RPMI7951 (cell line): Measurements from ENCODE around the gene ODAD3. TPM values are rescaled to one million over a fixed set of nuclear protein-coding genes. Genes with fewer than 3 reads are reported as not detected.
"Not testable (repeated sequence)": the region's sequence is repeated elsewhere in the genome, so short reads cannot be mapped to it uniquely, and the experiment has no call there.

ENCODE experiments used
- DNase-seq: peaks from one replicate; pipeline ENCODE4 v3.0.0-alpha.2; 2012; ENCODE audit warnings: low read depth
- total RNA-seq: library from RNA; depleted of rRNA; stranded (reverse); fragments of >200 nt; shearing (Covaris generic); gene quantifications from 2 replicates; pipeline ENCODE4 v1.2.3, GENCODE V29; 2014

ODAD3 gene
- total RNA-seq, 1 experiment from 2014 or later, result 2.3 TPM

DNA sequence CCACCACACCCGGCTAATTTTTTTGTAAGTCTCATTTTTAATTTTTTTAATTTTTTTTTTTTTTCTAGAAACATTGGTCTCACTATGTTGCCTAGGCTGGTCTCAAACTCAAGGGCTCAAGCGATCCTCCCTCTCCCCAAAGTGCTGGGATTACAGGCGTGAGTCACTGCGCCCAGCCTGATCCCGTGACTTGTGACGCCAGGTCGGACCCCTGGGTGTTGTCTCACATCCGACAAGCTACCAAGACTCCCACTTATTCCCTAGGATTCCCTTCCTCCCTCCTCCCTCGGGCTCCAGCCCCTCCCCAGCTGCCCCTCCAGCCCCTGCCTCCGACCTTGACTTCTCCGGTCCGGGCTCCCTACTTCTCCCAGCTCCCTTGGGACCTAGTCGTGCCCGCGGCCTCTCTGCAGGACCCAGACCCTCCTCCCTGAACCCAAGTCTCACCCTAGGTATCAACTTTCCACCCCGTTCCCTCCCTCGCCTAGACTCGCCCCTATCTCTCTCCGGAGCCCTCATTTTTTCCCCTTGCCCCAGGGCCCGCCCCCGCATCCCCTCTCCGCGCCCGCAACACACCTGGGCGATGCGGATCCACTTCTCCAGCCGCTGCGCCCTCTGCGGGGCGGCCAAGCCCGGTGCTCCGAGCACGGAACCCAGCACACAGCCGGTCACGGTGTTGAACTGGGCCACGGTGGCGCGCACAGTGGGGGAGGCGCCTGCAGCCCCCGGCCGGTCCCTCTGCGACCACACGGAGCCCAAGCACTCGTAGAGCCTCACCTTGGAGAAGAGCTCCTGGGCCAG is 28.9 kb downstream of the ODAD3 start:
- DNase-seq, result no peak

DNA sequence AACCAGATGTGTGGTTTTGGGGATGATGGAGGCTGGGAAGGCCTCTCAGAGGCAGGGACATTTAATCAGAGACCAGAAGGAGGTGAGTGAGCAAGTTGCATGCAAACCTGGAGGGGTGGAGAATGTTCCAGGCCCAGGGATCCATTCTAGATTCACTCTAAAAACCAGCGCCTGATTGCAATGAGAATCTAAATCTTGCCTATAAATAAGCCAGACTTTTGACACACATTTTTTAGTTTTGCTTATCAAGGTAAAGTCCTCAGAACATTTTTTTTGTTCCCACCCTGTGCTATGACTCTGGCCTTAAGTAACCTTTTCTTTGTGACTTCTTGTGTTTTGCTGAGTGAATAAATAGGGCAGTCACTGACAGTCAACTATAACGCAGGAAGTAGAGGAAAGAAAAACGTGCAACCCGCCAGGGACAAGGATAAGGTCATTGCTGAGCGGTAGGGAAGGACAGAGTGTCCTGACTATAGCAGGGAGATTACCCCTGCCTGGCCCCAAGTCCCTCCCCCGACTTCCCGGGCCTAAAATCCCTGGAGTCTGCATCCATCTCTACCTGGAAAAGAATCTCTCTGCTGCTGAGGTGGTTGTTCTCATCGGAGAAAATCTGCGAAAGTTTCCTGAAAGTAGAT is 30.2 kb downstream of the ODAD3 start:
- no peak for DNase-seq

- no peak for DNase-seq
Observed at GRCh38 chr19:11401808-11402543, 32.9 kb downstream of the ODAD3 start.

DNA sequence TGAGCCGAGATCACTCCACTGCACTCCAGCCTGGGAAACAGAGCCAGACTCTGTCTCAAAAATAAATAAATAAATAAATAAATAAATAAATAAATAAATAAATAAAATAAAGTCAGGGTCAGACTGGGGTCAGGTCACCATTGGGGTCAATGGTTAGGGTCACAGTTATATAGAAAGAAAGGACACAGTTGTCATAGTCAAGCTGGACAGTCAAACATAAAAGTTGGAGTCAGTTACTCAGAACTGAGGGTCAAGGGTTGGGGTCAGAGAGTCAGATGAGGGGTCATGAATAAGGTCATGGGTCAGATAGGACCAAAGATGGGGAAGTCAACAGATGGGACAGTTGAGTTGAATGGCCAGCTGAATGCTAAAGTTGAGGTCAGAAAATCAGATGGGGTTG is 34.1 kb downstream of the ODAD3 start:
- no peak for DNase-seq

DNA sequence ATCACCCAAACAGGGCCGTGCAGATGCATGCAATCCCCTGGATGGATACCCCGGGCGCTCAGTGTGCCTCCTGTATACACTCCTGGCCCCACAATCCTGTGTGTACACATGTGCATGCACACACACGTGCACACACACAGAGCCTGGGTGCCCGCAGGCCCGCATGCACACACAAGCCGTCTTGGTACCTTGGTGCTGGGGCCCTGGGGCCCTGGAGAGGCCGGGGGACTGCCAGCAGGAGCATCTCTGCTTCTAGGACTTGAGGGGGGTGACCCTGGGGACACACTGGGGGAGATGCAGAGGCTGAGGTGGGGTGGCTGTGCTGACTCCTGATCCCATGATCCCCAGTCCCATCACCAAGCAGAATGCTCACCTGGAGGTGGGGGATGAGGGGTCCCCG is 35.3 kb downstream of the ODAD3 start:
- DNase-seq, result no peak

DNA sequence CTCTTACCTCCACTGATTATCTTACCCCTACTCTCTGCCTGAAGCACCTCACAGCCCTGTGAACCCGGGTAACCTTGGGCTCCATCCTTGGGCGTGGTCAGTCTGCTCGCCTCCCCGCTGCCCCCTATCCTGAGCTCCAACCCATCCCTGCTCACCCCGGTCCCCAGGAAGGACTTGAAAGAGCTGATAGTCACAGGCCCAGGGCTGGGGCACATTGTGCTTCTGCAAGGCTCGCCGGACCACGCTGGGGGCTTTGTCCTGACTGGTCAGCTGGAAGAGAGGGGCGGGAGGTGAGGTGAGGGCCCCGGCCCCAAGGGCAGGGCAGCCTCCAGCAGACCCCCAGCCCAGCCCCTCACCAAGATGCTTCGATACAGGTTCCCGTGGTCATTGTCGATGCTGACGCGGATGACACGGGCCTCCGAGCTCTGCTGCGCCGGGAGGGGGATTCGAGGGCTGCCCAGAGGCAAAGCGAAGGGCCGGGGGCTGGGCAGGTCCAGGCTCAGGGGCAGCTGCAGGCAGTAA is 37.8 kb downstream of the ODAD3 start:
- no peak for DNase-seq

DNA sequence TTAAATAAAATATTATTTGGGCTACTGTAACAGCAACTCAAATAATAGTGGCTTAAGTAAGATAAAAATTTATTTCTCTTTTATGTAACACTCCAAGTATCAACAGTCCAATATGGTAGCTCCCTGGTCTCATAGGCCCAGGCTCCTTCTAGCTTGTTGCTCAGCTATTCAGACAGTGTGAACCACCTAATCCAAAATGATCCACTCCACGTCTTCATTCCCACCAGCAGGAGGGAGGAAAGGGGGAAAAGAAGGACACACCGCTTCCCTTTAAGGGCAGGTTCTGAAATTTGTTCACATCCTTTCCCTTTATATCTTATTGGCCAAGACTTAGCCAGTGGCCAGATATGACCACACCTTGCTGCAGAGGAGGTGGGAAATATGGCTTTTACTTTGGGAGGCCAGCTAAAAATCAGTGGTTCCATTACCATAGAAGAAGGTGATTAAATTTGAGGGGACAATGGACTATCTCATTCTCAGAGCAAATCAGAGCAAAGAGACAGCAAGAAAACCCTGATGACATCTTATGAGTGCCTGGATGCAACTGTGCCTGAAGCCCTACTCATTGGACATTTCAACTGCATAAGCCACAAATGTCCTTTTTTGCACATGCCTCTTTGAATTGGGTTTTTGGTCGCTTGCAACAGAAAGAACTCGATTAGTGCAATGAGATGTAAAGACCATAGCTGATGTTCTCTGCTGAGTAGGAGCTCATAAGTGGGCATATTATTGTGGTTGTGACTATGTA is 43.8 kb downstream of the ODAD3 start:
- DNase-seq, result no peak

DNA sequence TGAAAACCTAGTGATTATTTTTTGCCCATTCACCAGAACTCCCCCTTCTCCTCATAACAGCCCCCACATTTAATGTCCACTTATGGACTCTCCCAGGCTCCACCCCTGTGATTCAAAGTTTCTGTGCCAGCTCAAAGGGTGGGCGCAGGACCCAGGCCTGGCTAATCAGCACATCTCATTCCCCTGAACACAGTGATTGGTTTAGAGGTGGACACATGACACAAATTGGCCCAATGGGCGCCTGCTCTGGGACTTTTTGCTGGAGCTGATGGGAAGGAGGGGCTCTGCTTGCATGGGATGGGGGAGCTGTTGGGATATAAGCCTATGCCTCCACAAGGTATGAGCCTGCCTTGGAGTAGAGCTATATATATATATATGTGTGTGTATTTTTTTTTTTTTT is 44.6 kb downstream of the ODAD3 start:
- no peak for DNase-seq

- no peak for DNase-seq
Observed at GRCh38 chr19:11387162-11388034, 47.5 kb downstream of the ODAD3 start.

GRCh38 chr19:11384778-11385129 is 50.2 kb downstream of the ODAD3 start:
- DNase-seq, result no peak

DNA sequence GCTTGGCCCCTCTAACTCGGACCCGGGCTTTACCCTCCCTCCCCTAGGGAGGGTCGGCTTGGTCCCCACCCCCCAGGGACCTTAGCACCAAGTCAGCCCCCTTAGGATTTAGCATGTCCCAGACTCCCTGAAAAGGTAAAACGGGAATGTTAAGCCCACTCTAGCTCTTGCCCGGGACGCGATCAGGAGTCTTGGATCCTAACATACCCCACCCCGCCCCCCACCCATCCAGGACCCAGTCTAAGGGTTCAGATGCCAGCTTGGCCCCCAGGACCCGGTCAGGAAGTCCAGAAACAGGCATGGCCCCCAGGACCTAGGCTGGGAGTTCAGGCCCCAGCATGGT is 51.2 kb downstream of the ODAD3 start:
- no peak for DNase-seq

GRCh38 chr19:11382898-11383705 is 51.8 kb downstream of the ODAD3 start:
- DNase-seq, result peak; percentile 42

DNA sequence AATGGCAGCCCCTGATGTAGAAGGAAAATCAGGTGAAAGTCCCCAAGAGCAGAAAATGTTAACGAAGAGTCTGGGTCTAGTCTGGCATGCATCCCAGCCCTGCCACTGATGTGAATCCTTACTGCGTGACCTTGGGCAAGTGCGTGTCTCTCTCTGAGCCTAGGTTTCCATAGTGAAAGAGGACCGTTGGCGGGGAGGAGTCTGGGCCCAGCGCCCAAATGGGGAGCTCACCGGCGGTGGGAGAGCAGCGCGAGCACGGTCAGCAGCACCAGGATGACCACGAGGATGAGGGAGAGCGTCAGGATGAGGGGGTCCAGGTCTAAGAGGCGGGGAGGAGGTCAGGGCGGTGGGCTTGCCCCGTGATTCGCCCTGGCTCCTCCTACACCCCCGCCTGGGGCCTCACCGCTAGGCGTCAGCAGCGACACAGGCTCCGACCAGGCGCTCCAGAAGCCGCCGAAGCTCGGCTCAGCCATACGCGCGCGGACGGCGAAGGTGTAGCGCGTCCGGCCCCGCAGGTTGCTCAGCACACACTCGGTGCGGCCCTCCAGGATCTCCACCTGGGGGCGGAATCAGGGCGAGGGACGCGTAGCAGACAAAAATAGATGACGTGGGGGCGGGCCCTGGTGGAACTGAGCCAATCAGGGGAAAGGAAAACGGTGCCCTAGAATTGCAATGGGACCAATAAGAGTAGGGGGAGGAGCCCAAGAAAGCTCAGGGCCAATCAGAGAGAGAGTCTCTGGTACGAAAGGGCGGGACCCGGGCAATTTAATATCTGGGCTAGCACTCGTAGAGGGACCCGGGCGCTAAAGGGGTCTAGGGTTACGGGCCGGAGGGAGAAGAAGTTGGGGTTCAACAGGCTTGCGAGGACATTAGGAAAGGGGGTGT is 54.0 kb downstream of the ODAD3 start:
- DNase-seq, result peak; percentile 97

GRCh38 chr19:11379857-11380350 is 55.0 kb downstream of the ODAD3 start:
- no peak for DNase-seq

DNA sequence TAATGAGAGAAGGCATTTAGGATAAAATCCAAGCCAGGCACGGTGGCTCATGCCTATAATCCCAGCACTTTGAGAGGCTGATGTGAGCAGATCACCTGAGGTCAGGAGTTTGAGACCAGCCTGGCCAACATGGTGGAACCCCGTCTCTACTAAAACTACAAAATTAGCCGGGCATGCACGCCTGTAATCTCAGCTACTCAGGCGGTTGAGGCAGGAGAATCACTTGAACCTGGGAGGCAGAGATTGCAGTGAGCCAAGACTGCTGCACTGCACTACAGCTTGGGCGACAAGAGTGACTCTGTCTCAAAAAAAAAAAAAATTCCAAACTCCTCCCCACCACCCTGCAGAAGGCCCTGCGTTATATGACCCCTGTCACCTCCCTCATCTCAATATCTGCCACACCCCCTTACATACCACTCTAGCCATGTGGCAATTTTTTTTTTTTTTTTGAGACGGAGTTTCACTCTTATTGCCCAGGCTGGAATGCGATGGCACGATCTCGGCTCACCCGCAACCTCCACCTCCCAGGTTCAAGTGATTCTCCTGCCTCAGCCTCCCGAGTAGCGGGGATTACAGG is 55.6 kb downstream of the ODAD3 start:
- DNase-seq, result not testable (repeated sequence)

- DNase-seq, result peak; percentile 83
Observed at GRCh38 chr19:11378319-11379189, 56.4 kb downstream of the ODAD3 start.

GRCh38 chr19:11377756-11378155 is 57.2 kb downstream of the ODAD3 start:
- DNase-seq, result peak; percentile 81

DNA sequence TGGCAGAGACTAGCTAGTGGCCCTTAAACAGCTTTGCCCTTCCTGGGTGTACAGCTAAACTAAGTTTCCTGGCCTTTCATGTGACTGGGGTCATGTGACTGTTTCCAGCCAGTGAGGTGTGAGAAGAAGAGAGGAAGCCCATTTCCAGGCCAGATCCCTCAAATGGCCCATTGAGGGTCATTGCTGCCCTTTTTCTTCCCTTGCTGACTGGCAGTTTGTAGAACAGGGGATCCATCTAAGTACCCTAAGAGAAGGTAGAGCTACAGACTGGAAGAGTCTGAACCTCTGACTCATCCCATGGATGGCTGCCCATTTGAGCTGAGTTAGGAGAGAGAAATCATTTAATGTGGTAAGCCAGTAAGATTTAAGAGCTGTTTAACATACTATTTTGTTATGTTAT is 57.7 kb downstream of the ODAD3 start:
- peak; percentile 89 for DNase-seq
